K562 (cell line): ENCODE data around the gene HIPK2. TPM values are rescaled to one million over a fixed set of nuclear protein-coding genes. Genes with fewer than 3 reads are reported as not detected.

Source experiments
- ARID4B ChIP-seq: sonication (generic); formaldehyde crosslinking; IDR thresholded peaks from 2 replicates; pipeline ENCODE4 v1.8.0; 2022; ENCODE audit warnings: mild to moderate bottlenecking, missing genetic modification reagents
- ELF4 ChIP-seq: fragments of 450-650 bp; formaldehyde crosslinking; IDR thresholded peaks from 2 replicates; pipeline ENCODE4 v1.4.0; 2022; ENCODE audit warnings: missing genetic modification characterization
- PRMT5 ChIP-seq: sonication (generic); formaldehyde crosslinking; IDR thresholded peaks from 2 replicates; pipeline ENCODE4 v1.5.0; 2020; ENCODE audit warnings: missing genetic modification reagents
- REST ChIP-seq, 2 experiments: fragments of 450-650 bp; formaldehyde crosslinking in 1 of 2; IDR thresholded peaks; 2 replicates each; pipeline versions ENCODE4 v1.4.0 to v1.6.1; 2014 to 2020; ENCODE audit warnings: mild to moderate bottlenecking in 2 of 2, borderline replicate concordance in 1 of 2, low read depth in 1 of 2
- STAT5B ChIP-seq: fragments of 250-450 bp; sonication (Bioruptor Pico); IDR thresholded peaks from 2 replicates; pipeline ENCODE4 v1.8.0; 2021; ENCODE audit warnings: mild to moderate bottlenecking, inconsistent platforms
- ZBTB8A ChIP-seq: fragments of 450-650 bp; IDR thresholded peaks from 2 replicates; pipeline ENCODE4 v1.6.1; 2018; ENCODE audit warnings: mild to moderate bottlenecking, moderate library complexity; ENCODE audit not compliant: partially characterized antibody
- polyA plus RNA-seq, 8 experiments: library from polyadenylated mRNA; depleted of rRNA in 4 of 8; stranded (reverse) in 5 of 8; unstranded in 3 of 8; fragments of >200 nt; fragmentation: Nextera tagmentation in 2 of 8; fragmentation: Illumina TruSeq in 1 of 8; extraction: Ambion mirVana in 2 of 8; extraction: Trizol in 1 of 8; gene quantifications; 2 replicates each; pipeline versions ENCODE4 v1.2.1 to v1.2.3, GENCODE V29; 2011 to 2014; ENCODE audit warnings: inconsistent platforms in 1 of 8, missing spikeins in 1 of 8
- total RNA-seq, 7 experiments: library from RNA; depleted of rRNA in 6 of 7; stranded (reverse); fragments of >200 nt in 6 of 7; fragmentation: Illumina TruSeq in 2 of 7; extraction: Trizol in 2 of 7; gene quantifications; 2 replicates each; pipeline versions ENCODE4 v1.2.1 to v1.2.3, GENCODE V29; 2011 to 2021; ENCODE audit warnings: low replicate concordance in 1 of 7

The HIPK2 gene
- total and polyA plus RNA-seq, 9 of the 15 experiments (the other 6 are each of a cell fraction or from before 2014, with no cell fraction given): 0.69 to 19.8 (median 5.1) TPM

DNA sequence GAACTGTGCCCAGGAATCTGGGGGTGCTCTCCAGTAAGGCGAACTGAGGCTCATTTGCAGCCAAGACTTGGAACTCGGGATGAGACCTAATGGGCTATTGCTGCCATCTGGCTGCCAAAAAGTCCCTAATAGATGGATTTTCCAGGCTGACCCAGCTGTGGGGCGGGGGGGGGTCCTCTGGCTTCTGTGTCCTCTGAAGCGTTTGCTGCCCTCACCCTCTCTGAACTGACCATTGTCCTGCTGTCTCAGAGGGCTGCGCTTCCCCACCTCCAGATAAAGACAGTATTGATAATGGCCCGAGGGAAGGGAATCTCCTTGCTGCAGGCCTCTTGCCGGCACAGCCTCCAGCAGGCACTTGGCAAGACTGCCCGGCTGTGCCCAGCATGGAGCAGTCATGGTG lies 207.7 kb downstream of the HIPK2 start (continued):
- TF ChIP-seq ZBTB8A (no peak), PRMT5 (CRISPR knock-in tag) (no peak), ARID4B (0 out of 2 replicates have a peak, but pooled peaks have one; percentile 27), ELF4 (CRISPR knock-in tag) (no peak), STAT5B (CRISPR knock-in tag) (no peak), REST (IDR thresholded peaks at IDR 0.05; ENCODE audit: borderline replicate concordance) (peak; percentile 44; the same call in 1 of the 2 replicates), REST (CRISPR knock-in tag; IDR thresholded peaks at IDR 0.05; ENCODE audit: low read depth) (no peak)
